GM12878 (cell line): ENCODE measurements around the gene MYO18B.

Source experiments
- BHLHE40 ChIP-seq, 2 experiments: fragments of 450-650 bp in 1 of 2; IDR thresholded peaks; 2 replicates each; pipeline ENCODE4 v1.6.1; 2011 to 2017; ENCODE audit warnings: low read depth in 2 of 2, borderline replicate concordance in 1 of 2, improper control_type of control experiment in 1 of 2, low read length in 1 of 2, mild to moderate bottlenecking in 1 of 2
- EZH2 ChIP-seq: IDR thresholded peaks from 2 replicates; pipeline ENCODE4 v1.6.1; 2012; ENCODE audit warnings: low read depth, mild to moderate bottlenecking, control low read depth, inconsistent platforms, low read length, borderline replicate concordance; ENCODE audit not compliant: control insufficient read depth
- KAT2A ChIP-seq: conservative IDR thresholded peaks from 2 replicates; pipeline ENCODE4 v1.6.1; 2011; ENCODE audit warnings: low read depth, low read length; ENCODE audit not compliant: control insufficient read depth
- NFIC ChIP-seq: IDR thresholded peaks from 2 replicates; pipeline ENCODE4 v1.6.1; 2012; ENCODE audit warnings: low read depth, mild to moderate bottlenecking, inconsistent platforms, low read length, moderate library complexity
- POLR2A ChIP-seq: IDR thresholded peaks from 2 replicates; pipeline ENCODE4 v1.6.1; 2011; ENCODE audit warnings: low read depth, mild to moderate bottlenecking, low read length
- POLR2AphosphoS5 ChIP-seq: IDR thresholded peaks from 2 replicates; pipeline ENCODE4 v1.6.1; 2011; ENCODE audit warnings: mild to moderate bottlenecking, low read length, inconsistent platforms
- YY1 ChIP-seq: IDR thresholded peaks from 2 replicates; pipeline ENCODE4 v1.6.1; 2011; ENCODE audit warnings: low read depth, mild to moderate bottlenecking, low read length
- TF ChIP-seq, protein P1 (sequence below), 3 experiments: IDR thresholded peaks in 2 of 3; conservative IDR thresholded peaks in 1 of 3; 2 replicates each; pipeline ENCODE4 v1.5.1; 2011; ENCODE audit warnings: low read depth in 3 of 3, low read length in 3 of 3, mild to moderate bottlenecking in 3 of 3, control low read depth in 2 of 3, moderate library complexity in 2 of 3, inconsistent platforms in 1 of 3, mixed read lengths in 1 of 3; ENCODE audit not compliant: control insufficient read depth in 2 of 3, insufficient read depth in 1 of 3; ENCODE audit errors: extremely low read depth in 1 of 3

- TF ChIP-seq, protein P1, sequence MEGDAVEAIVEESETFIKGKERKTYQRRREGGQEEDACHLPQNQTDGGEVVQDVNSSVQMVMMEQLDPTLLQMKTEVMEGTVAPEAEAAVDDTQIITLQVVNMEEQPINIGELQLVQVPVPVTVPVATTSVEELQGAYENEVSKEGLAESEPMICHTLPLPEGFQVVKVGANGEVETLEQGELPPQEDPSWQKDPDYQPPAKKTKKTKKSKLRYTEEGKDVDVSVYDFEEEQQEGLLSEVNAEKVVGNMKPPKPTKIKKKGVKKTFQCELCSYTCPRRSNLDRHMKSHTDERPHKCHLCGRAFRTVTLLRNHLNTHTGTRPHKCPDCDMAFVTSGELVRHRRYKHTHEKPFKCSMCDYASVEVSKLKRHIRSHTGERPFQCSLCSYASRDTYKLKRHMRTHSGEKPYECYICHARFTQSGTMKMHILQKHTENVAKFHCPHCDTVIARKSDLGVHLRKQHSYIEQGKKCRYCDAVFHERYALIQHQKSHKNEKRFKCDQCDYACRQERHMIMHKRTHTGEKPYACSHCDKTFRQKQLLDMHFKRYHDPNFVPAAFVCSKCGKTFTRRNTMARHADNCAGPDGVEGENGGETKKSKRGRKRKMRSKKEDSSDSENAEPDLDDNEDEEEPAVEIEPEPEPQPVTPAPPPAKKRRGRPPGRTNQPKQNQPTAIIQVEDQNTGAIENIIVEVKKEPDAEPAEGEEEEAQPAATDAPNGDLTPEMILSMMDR (IDR thresholded peaks at IDR 0.05 in 2 of 3, conservative IDR thresholded peaks at IDR 0.05 in 1 of 3; ENCODE audit: control insufficient read depth in 2 of 3, extremely low read depth in 1 of 3, insufficient read depth in 1 of 3, low read depth in 3 of 3, low read length in 3 of 3) = no peak
- TF ChIP-seq BHLHE40 (IDR thresholded peaks at IDR 0.05; ENCODE audit: borderline replicate concordance in 1 of 2, low read depth in 2 of 2, low read length in 1 of 2) (no peak), POLR2A (no peak), POLR2AphosphoS5 (no peak), EZH2 (no peak), YY1 (no peak), KAT2A (no peak), NFIC (no peak)
Measured at GRCh38 chr22:25881210-25881755, 139.3 kb downstream of the MYO18B start.
